ENCODE data around the gene STARD7.
"Not testable (repeated sequence)": the region's sequence is repeated elsewhere in the genome, so short reads cannot be mapped to it uniquely, and the experiment has no call there.

STARD7 gene

DNA sequence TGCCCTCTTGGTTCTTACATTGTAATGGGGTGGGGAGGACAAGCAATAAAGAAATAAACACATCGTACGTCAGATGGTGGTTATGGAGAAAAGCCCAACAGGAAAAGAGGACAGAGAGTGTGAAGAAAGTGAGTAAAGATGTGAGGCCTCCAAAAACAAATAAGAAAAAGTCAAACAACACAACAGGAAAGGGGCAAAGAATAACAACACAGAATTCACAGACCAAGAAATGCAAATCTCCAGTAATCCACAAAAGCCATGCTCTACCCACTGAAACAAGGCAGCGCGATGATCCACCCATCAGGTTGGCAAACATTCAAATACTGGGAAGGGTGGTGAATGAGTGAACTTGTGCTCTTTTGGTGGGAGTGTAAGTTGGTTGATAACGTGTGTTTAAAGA lies 46.7 kb downstream of the STARD7 start:
- H3K4me3 ChIP-seq (ENCODE audit: low read depth, low read length), result no peak overlapping the region
- TF ChIP-seq, protein P1, sequence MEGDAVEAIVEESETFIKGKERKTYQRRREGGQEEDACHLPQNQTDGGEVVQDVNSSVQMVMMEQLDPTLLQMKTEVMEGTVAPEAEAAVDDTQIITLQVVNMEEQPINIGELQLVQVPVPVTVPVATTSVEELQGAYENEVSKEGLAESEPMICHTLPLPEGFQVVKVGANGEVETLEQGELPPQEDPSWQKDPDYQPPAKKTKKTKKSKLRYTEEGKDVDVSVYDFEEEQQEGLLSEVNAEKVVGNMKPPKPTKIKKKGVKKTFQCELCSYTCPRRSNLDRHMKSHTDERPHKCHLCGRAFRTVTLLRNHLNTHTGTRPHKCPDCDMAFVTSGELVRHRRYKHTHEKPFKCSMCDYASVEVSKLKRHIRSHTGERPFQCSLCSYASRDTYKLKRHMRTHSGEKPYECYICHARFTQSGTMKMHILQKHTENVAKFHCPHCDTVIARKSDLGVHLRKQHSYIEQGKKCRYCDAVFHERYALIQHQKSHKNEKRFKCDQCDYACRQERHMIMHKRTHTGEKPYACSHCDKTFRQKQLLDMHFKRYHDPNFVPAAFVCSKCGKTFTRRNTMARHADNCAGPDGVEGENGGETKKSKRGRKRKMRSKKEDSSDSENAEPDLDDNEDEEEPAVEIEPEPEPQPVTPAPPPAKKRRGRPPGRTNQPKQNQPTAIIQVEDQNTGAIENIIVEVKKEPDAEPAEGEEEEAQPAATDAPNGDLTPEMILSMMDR (IDR thresholded peaks at IDR 0.05; ENCODE audit: low read depth, low read length), result no peak

DNA sequence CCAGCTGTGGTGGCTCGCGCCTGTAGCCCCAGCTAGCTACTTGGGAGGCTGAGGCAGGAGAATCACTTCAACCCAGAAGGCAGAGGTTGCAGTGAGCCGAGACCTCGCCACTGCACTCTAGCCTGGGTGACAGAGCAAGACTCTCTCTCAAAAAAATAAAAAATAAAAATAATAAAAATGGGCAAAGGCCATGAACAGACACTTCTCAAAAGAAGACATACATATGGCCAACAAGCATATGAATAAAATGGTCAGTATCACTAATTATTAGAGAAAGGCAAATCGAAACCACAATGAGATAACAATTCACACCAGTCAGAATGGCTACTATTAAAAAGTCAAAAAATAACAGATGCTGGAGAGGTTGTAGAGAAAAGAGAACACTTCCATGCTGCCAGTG lies 48.3 kb downstream of the STARD7 start:
- not testable (repeated sequence) for H3K4me3 ChIP-seq (ENCODE audit: low read depth, low read length)

- no peak overlapping the region for H3K4me3 ChIP-seq (ENCODE audit: low read depth, low read length)
- TF ChIP-seq, protein P1 (IDR thresholded peaks at IDR 0.05; ENCODE audit: low read depth, low read length), result no peak
Measured at GRCh38 chr2:96159084-96159830, 49.4 kb downstream of the STARD7 start.

GRCh38 chr2:96158554-96158940 lies 50.1 kb downstream of the STARD7 start:
- no peak overlapping the region for H3K4me3 ChIP-seq (ENCODE audit: low read depth, low read length)
- TF ChIP-seq, protein P1 (IDR thresholded peaks at IDR 0.05; ENCODE audit: low read depth, low read length), result no peak

DNA sequence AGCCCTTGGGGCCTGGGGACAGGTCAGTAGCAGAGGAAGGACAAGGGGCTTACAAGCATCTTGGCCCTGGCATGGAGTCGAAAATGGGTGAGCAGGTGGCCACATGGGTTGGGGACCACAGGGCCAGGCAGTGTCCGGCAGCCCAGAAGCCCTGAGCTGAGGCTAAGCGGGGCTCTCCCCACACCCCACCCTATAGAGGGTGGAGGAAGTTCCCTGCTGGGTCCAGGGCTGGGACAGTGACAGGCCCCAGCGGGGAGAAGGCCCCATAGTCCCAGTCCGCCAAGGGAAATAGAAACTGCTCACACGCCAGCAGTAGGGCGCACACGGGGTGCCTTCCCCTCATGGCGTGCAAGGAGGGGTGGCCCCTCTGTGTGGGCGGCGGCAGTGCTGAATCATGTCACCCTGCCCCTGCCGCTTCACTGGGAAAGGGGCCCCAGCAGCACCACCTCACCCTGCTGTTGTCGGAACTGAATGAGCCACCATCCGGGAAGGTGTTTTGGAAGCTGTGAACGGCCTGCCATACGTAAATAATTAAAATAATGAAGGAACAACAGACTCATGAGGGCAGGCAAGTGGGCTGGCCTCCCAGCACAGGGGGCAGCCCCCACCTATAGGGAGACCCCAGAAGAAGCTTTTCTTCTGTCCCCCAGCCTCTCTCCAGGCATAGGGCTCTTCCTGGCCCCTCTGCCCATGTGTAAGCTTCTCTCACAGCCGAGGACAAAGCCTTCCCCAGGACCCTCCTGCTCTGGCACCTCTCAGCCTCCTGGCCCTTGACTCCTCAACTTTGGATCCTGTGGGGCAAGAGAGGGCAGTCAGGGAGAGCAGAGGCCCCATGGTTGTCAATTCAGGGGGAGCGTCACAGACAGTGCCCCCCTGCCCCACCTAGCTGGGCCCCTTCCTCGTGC lies 50.7 kb downstream of the STARD7 start:
- H3K4me3 ChIP-seq (ENCODE audit: low read depth, low read length), result no peak overlapping the region
- TF ChIP-seq, protein P1 (IDR thresholded peaks at IDR 0.05; ENCODE audit: low read depth, low read length), result no peak

DNA sequence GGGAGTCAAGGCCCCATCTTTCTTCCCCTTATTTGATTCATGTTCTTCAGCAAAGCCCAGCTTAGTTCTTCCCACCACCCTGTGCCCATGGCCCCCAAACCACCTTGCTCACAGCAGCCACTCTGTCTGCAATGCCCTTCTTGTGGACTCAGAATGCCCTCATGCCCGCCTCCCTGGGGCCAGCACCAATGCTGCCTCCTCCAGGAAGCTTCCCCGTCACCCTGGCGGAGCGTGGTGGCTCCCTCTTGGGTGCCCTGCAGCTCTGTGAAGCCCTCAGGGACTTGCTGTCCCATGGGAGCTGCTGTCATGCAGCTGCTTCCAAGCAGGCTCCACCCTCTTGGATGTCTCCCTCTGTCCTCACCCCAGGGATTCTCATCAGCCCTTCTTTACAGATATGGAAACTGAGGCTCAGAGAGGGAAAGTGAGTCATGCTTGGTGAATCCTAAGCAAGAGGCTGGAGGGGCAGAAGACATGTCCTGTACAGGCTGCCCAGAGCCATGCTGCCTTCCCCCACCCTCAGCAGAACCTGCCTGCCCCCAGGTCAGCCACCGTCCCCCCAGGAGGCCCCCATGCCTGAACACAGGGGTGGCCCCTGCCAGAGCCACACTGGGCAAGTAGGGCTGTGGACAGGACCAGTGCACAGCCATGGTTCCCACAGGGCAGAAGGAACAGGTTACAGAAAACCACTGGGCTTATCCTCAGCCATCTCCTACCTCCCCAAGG lies 51.5 kb downstream of the STARD7 start:
- H3K4me3 ChIP-seq (ENCODE audit: low read depth, low read length), result no peak overlapping the region

More for the DNA sequence above, 51.5 kb downstream of the STARD7 start:
- TF ChIP-seq, protein P1 (IDR thresholded peaks at IDR 0.05; ENCODE audit: low read depth, low read length), result no peak
